GM12891 (cell line): ENCODE measurements around the gene WWC2.
"Not testable (repeated sequence)": the region's sequence is repeated elsewhere in the genome, so short reads cannot be mapped to it uniquely, and the experiment has no call there.

Experiments
- DNase-seq: peaks from one replicate; pipeline ENCODE4 v3.0.0; 2011; ENCODE audit warnings: low spot score; ENCODE audit not compliant: insufficient read length
- FAIRE-seq: peaks from 2 replicates; lab custom pipeline; 2011; peaks lifted over from hg19 to GRCh38; lab: Jason Lieb, UNC
- PAX5 ChIP-seq: IDR thresholded peaks from 2 replicates; pipeline ENCODE4 v1.6.1; 2011; ENCODE audit warnings: low read length, moderate library complexity, mild to moderate bottlenecking; ENCODE audit not compliant: insufficient read depth, severe bottlenecking
- POLR2A ChIP-seq: IDR thresholded peaks from 2 replicates; pipeline ENCODE4 v1.6.1; 2011; ENCODE audit warnings: low read depth, low read length, control low read depth
- POLR2AphosphoS5 ChIP-seq: IDR thresholded peaks from 2 replicates; pipeline ENCODE4 v1.6.1; 2011; ENCODE audit warnings: low read depth, low read length, control low read depth
- POU2F2 ChIP-seq: IDR thresholded peaks from 2 replicates; pipeline ENCODE4 v1.6.1; 2011; ENCODE audit warnings: low read depth, mild to moderate bottlenecking, control low read depth, low read length, moderate library complexity
- SPI1 ChIP-seq: IDR thresholded peaks from 2 replicates; pipeline ENCODE4 v1.6.1; 2011; ENCODE audit warnings: low read depth, low read length, control low read depth
- TAF1 ChIP-seq: IDR thresholded peaks from 2 replicates; pipeline ENCODE4 v1.6.1; 2011; ENCODE audit warnings: low read depth, low read length, control low read depth

The WWC2 gene

GRCh38 chr4:183140911-183141320 lies 41.9 kb downstream of the WWC2 start:
- FAIRE-seq (no peak), DNase-seq (no peak)
- TF ChIP-seq POU2F2: no peak
- no peak for TF ChIP-seq PAX5
- no peak for TF ChIP-seq SPI1
- no peak for TF ChIP-seq TAF1
- TF ChIP-seq POLR2A: no peak
- no peak for TF ChIP-seq POLR2AphosphoS5

GRCh38 chr4:183141997-183142396 lies 42.9 kb downstream of the WWC2 start:
- TF ChIP-seq POLR2AphosphoS5 (no peak), PAX5 (no peak), POLR2A (no peak), TAF1 (no peak), POU2F2 (no peak), SPI1 (no peak)
- no peak for FAIRE-seq
- DNase-seq: no peak

GRCh38 chr4:183142571-183143550 lies 43.8 kb downstream of the WWC2 start:
- TF ChIP-seq POU2F2 (no peak), POLR2A (no peak), TAF1 (no peak), SPI1 (no peak), PAX5 (no peak), POLR2AphosphoS5 (no peak)
- DNase-seq: no peak

GRCh38 chr4:183144787-183145186 lies 45.7 kb downstream of the WWC2 start:
- no peak for FAIRE-seq
- no peak for DNase-seq

More at GRCh38 chr4:183142571-183143550, 43.8 kb downstream of the WWC2 start:
- FAIRE-seq: no peak

GRCh38 chr4:183145773-183146172 lies 46.7 kb downstream of the WWC2 start:
- FAIRE-seq (no peak), DNase-seq (no peak)
- TF ChIP-seq SPI1: no peak
- no peak for TF ChIP-seq POU2F2
- no peak for TF ChIP-seq TAF1
- TF ChIP-seq POLR2A: no peak

More at GRCh38 chr4:183144787-183145186, 45.7 kb downstream of the WWC2 start:
- TF ChIP-seq SPI1 (no peak), POU2F2 (no peak), POLR2AphosphoS5 (no peak), TAF1 (no peak), POLR2A (no peak), PAX5 (no peak)

GRCh38 chr4:183146478-183146877 lies 47.4 kb downstream of the WWC2 start:
- TF ChIP-seq PAX5 (no peak), TAF1 (no peak), SPI1 (no peak), POU2F2 (no peak), POLR2A (no peak), POLR2AphosphoS5 (no peak)
- DNase-seq: no peak
- FAIRE-seq: no peak

- no peak for DNase-seq
- no peak for FAIRE-seq
- TF ChIP-seq POLR2A (no peak), POLR2AphosphoS5 (no peak), TAF1 (no peak), PAX5 (no peak), SPI1 (no peak), POU2F2 (no peak)
These were observed 48.1 kb downstream of the WWC2 start for GRCh38 chr4:183147196-183147595.

- DNase-seq (no peak), FAIRE-seq (no peak)
- TF ChIP-seq PAX5 (no peak), TAF1 (no peak), POLR2A (no peak), POLR2AphosphoS5 (no peak), POU2F2 (no peak), SPI1 (no peak)
These were observed 48.9 kb downstream of the WWC2 start for GRCh38 chr4:183147983-183148382.

- FAIRE-seq: no peak
- no peak for DNase-seq
- no peak for TF ChIP-seq SPI1
- TF ChIP-seq POLR2A: no peak
- no peak for TF ChIP-seq POLR2AphosphoS5
- no peak for TF ChIP-seq POU2F2
- no peak for TF ChIP-seq TAF1
- no peak for TF ChIP-seq PAX5
These were observed 50.8 kb downstream of the WWC2 start for GRCh38 chr4:183149616-183150539.

GRCh38 chr4:183150664-183151063 lies 51.6 kb downstream of the WWC2 start:
- not testable (repeated sequence) for DNase-seq, FAIRE-seq

- not testable (repeated sequence) for DNase-seq, FAIRE-seq
These were observed 53.2 kb downstream of the WWC2 start for GRCh38 chr4:183152232-183152631.
